HS-27A (cell line): Measurements from ENCODE around the gene SGIP1.

Source experiments
- DNase-seq: peaks from one replicate; pipeline ENCODE4 v3.0.0-alpha.2; 2012; ENCODE audit warnings: low read depth, missing footprints

The SGIP1 gene

DNA sequence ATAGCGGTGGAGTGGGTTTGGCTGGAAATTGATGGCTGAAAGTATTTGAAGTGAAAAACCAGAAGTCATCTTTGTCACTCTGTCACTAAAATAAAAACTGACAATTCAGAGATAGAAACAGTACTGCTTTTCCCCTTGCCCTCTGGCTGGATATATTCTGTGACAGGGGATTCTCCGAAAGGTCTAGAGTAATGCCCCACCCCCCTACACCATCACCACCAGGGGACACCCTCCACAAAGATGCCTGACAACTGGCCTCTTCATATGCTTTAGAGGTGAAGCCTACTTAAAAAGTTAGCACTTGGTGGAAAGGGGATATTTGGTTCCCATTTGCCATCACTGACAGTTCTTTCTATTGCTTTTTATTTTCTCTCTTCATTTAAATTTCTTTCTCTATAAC lies 73.5 kb downstream of the SGIP1 start:
- DNase-seq, result no peak

DNA sequence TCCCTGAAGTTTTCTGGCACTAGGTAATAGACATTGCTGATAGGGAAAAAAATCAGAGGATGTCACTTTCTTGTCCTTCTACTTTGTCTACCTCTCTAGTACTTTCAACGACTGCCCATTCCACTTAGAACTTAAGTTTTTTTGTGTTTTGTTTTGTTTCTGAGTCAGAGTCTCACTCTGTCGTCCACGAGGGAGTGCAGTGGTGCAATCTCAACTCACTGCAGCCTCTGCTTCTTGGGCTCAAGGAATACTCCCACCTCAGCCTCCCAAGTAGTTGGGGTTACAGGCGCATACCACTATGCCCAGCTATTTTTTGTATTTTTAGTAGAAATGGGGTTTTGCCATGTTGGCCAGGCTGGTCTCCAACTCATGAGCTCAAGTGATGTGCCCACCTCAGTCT lies 79.2 kb downstream of the SGIP1 start:
- DNase-seq, result no peak

DNA sequence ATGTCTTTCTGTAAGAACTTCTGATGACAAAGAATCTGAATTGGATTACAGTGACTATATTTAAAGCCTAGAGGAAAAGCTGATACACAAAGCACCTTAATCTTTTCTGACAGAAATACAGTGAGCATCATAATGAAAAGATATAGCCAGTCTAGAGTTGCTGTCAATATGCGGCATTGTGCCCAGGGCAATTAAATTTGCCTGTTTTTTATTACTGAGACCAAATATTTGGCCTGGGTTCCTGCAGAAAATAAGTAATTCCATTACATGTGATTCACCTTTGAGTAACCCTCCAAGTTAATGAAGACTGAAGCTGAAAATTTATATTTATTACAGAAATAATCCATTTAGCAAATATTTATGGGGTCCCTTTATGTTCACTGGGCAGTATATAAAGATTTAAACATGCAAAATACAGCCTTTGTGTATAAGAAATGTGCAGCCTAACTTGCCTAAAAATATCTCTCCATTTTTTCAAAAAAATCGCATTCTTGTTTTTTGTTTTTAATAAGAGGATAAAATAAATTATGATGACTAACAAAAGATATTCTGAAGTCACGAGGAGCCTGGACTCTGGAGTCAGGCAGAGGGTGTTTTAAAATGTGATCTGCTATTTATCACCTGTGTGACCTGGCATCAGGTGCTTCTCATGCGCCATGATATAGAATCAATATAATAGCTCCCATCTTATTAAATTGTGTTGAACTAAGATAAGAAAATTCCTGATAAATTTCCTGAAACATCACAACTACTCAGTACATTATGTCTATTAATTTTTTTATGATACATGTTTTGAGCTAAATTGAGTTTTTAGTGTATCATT lies 83.6 kb downstream of the SGIP1 start:
- no peak for DNase-seq

DNA sequence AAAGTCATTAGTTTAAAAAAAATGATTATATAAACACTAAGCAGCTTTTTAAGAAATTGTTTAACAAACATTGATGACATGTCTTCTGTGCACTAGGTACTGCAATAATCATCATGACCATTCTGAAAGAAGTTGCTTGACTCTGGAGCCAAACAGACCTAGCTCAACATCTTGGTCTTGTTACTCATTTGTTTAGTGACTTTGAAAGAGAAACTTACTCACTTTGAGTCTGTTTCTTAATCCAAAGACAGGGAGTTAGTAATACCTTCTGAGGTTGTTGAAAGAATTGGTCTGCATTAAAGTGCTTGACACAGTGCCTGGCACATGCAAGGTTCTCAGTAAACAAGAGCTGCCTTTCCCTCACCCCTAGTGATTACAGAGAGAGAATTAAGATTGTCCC lies 84.4 kb downstream of the SGIP1 start:
- DNase-seq, result no peak

DNA sequence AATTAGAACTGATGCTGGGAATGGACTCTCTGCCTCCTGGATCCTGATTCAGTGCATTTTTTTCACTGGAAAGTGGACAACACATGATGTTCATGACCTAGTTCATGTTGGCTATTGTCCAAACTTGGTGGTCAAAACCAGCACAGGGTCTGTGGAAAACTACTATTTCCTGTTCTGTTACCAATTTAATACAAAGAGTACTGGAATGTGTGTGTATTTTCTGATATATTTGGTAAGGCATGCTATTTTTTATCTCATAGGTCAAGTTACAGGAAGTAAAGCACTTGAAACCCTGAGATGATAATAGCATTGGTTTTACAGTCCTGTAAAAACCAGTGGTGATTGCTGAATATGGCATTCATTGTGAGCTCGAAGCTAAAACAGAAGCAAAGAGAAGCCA lies 89.9 kb downstream of the SGIP1 start:
- DNase-seq, result peak; percentile 78

DNA sequence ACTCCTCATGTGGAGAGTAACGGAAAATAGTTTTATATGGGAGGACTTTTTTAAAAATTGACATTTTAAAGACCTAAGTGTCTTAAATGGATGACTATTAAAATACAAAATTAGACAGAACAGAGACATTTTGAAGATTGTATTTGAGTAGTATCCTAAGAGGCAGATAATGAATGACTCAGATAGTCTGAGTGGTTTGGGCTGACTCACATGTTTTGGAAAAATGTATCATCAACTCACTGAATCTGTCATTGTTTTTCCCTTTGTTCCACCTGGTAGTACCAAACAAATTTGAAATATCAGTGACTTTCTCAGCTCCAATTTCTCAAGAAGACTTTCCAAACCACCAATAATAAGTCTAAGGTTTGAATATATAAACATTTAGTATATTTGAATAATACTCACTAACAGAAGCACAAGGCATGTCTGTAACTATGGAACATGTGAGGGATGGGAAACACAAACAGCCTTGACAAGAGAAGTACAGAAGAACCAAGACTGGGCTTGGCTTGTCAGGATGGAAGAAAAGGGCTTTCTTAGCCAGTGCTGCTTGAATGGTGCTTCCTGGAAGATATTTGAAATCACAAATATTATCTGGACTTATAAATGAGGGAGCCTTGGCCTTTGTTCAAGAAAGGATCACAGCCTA lies 90.6 kb downstream of the SGIP1 start:
- DNase-seq, result no peak

DNA sequence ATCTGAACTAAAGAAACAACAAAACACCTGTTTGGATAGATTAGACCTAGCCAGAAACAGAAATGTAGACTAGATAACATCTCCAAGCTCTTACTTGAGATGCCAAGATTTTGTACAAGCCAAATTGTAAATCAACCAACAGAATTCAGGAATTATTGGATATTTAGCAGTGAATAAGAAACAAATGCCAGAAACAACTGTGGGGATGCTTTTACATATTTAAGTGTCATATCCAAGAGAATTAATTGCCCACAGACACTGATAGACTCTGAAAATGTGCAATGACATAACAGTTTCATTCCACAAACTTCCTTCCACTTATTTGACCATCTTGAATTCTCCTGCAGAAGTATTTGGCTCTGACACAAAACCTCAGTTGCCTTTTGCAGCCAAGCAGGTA lies 92.3 kb downstream of the SGIP1 start:
- no peak for DNase-seq

DNA sequence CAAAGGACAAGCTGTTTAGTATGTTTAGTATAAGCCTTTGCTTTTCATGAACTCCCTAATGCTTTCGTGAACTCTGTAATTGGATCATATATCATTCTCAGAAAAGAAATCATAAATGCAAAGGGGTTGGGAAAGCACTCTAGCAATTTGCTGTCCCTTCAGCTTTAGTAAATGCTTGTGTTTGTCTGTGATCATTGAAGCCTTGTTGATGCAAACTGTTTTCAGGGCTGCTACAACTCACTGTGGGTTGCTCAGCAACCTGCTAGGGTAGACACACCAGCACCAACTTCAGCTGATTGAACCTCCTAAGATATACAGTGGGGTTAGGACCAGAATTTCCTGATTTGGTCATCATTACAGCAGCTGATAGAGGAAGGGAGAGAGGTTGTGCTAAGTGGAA lies 95.0 kb downstream of the SGIP1 start:
- no peak for DNase-seq

DNA sequence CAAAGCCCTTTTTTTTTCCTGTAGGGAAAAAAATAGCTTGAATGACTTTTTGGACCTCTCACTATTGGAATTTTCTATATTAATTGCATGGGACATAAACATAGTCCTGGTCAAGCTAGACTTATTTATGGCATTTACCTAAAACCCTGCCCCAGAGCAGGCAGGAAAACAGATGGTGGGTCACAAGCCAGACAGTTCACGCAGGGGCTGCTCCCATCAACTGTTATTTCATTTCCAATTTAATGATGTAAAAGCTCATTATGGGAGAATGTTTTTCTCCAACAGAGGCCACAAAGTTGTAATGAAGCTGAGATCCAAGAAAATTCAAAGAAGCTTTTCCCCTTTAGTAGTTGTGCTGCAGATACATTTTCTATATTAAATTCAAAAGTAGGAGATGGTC lies 99.2 kb downstream of the SGIP1 start:
- DNase-seq, result no peak

DNA sequence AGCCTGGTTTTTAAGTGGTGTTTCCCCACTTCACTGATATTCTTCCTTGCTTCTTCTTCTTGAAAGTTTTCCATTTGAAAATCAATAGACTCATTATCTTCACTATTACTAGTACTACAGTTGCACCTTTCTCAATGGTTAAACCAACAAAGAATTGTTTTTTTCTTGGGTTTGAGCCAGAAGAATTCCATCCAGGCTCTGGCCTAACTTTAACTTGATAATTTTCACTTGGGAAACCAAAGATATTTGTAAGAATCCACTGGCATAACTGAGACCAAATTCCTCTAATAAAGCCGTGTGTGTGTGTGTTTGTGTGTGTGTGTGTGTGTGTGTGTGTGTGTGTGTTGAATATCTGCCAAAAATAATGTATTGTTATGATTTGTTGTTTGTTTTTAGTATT lies 103.2 kb downstream of the SGIP1 start:
- no peak for DNase-seq

DNA sequence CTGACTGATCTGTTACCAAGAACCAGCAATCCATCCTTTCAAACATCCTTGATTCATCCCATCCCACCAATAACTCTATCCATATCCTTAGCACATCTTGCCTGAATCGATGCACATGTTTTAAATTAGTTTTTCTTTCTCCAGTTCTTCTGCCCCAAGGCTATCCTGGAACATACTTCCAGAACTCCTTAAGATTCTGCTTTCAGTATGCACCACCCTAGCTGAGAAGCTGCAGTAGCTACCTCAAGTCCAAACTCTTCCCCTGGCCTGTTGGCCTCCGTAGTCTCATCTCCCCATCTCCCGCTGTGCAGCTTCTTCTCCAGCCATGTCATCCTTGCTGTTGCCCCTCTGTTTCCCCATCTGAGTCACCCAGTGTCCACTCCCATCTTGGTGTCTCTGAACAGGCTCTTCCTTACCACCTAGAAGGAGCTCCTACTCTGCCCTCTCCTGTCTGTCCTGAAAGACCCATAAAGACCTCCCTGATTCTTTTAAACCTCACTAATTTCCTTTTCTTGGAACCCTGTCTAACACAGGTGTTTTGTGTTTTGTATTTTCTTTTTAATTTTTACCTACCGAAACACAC lies 108.0 kb downstream of the SGIP1 start:
- DNase-seq, result no peak

DNA sequence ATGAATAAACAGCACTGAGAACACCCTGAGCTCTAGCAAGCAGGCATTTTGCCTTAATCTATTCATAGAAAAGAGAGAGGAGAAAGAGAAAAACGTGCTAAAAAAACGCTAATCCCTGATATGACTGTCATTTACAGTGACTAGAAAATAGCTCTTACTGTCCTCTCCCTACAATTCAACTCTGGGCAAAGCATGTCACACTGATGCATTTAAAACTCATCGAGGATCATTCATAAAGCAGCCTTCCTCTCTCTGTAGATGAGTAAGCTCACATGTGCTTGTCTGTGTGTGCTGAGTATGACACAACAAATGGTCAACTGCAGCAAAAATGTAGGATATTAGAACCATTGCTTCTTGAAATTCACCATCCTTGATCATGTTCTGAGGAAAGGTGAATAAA lies 109.0 kb downstream of the SGIP1 start:
- no peak for DNase-seq

DNA sequence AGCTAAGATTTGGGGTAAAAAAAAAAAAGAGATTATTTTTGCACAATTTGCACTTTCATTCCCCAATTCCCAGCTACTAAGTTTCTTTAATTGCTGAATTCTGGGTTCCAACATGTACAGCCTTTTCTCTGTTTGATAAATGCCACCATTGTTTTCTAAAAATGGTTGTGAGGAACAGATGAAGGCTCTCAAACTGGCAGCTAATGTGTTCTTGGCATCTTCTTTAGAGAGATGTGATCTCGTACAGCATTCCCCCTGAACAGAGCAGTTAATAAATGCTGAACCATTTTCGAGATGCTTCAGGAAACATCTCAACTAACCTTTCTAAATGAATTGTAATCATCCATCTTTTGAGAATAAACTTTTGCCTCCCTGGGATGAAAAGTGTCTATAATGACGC lies 110.4 kb downstream of the SGIP1 start:
- no peak for DNase-seq

DNA sequence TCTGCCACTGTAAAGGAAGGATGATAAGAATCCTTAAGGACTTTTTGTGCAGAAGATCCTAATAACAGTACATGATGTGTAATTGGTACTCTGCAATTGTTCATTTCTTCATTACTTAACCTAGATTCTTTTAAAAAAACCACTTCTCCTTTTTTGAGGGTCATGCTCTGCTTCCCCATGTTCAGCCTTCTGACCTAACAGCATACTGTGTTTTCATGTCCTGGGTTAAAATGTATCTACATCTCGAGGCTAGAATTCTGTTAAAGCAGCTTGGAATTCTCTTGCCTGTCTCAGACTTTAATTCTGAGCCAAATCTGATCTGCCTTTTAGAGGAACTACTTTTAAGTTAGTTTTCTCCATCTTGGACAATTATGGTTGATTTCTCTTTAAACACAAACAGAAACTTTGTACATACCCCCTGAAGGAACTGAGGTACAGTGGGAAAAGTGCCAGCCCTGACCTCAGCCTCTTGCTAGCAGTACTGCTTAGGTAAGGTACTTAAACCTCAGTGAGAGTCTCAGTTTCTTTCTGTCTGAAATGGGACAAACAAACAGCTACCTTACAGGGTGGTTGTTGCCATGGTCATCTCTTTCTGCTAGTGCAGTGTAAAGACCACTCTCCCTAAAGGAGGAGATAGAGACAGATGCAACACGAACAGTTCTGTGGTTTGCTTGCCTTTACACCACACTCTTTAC lies 115.1 kb downstream of the SGIP1 start:
- DNase-seq, result no peak

DNA sequence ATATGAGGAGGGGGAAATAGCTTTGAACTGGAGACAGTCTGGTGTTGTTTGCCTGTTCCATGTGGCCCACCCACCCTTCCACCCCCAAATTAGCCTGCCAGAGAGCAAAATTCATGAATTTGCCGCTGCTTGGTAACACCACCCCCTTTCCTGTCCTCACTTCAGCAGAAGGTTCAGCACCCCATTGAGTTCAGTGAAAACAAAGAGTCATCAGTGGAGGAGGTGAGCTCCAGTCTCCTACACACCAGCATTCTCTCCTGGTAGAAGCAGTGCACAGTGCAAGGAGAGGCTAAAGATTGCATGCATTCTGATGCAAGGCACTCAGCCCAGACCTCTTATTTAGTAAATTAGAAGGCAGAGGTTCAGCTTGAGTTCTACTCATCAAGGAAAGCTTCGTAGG lies 118.6 kb downstream of the SGIP1 start:
- no peak for DNase-seq

DNA sequence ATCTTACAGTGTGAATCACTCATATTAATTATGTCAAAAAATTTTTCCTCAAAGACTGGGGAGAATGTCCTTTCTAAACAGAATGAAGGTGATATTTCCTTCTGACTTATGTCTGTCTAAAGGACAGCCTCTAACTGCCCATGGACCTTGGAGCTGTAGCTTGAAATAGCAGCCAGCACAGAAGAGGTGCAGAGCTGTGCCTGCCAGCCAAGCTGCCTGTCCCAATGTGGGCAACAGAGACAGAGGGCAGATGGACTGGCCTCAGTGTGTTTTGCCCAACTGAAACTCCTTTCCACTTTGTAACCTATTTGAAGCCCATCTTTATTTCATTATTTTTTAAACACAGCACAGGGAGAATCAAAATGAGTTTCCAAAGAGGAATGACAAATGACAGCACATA lies 120.7 kb downstream of the SGIP1 start:
- DNase-seq, result no peak

DNA sequence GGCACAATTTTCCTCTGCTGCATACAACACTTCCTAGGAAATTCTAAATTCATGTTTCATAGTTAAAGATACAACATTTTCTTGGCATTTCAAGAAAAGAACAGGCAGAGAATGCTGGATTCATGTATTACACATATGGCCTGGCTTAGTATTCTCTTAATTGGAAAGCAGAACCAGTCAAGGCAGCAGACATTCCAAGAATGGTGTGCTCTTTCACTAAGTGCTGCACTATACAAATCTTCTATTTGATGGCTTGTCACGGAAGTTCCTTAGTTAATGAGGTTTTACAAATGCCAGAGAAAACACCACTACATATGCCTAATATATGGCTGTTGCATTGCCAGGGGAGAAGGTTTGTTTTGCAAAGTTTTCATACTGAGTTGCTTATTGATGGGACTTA lies 137.5 kb downstream of the SGIP1 start:
- DNase-seq, result no peak

DNA sequence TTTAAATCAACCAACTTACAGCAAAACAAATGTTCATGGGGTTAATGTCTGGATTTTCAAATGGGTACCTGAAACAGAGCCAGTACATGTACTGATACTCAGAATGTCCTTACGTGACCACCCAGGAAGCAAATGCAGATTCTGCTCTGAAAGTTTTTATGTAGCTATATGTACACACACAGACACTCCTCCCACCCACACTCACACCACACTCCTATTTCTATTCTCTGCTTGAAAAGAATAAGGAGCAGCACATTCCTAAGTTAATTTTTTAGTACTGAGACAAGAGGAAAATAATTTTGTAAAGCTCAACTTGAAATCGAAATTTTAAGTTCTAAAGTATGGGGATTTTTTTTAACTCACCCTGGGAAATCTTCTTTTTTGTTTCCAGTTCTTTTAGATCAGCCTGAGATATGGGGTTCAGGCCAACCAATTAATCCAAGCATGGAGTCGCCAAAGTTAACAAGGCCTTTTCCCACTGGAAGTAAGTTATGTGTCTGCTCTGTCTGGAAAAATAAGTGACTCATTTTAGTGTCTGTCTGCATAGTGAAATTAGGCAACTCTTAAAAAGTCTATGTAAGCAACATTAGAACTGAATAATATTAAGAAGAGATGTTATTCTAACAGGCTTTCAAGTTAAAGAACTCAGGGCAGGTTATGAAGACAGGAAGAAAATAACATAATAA lies 142.8 kb downstream of the SGIP1 start:
- no peak for DNase-seq

DNA sequence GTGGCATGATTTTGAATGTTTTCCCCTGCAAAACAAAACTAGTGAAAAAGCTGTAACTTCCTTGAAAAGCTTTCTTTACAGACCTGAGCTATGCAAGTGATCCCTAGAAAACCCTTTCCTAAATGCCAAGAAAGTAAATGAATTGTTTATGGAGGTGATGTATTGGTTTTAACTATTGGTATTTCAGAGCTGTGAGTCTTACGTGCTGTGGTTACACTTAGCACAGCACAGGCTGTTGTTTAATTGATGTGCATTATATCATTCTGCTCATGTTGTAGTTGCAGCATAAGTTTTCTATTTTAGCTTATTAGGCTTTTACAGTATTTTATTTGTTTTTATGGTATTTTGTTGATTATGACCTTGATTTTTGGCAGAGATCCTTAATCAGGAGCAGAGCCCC lies 144.2 kb downstream of the SGIP1 start:
- no peak for DNase-seq

DNA sequence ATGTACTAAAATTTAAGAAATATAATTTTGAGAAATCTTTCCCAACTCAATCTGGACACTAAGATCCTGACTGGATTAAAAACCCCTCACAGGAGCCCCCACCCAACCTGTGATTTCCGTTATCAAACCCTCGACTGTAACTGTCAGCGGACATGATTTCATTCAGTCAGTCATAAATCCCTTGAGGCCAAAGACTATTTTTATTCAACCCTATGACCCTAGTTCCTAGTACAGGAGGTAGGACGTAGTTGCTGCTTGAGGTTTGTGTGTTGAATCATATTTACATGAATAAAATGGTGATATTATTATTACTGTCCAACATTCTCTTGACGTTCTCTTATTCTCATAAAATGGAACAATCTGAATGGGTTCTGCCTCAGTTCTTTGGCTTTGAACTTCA lies 145.2 kb downstream of the SGIP1 start:
- no peak for DNase-seq

DNA sequence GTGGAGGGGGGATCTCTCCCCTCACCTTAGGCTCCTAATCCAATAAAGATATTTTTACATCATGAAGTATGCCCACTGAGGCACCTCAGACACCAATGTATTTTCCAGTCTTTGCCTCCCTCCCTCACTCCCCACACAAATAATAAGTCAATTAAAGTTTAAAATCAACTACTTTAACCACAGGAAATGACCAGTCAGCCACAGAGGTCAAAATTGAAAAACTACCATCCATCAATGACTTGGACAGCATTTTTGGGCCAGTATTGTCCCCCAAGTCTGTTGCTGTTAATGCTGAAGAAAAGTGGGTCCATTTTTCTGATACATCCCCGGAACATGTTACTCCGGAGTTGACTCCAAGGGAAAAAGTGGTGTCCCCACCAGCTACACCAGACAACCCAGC lies 147.7 kb downstream of the SGIP1 start:
- no peak for DNase-seq

DNA sequence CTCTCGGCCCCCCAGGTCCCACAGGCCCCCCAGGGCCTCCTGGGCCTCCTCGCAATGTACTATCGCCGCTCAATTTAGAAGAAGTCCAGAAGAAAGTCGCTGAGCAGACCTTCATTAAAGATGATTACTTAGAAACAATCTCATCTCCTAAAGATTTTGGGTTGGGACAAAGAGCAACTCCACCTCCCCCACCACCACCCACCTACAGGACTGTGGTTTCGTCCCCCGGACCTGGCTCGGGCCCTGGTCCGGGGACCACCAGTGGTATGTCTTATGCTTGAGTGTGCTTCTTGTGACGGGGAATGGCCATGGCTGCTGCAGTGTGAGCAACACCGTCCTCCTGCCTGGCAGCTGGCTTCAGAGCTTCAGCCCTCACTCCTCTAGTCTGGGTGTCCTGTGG lies 148.2 kb downstream of the SGIP1 start:
- DNase-seq, result no peak
